SH-SY5Y (cell line): Measurements from ENCODE around the gene TSPOAP1.

ENCODE experiments used
- GATA2 ChIP-seq: IDR thresholded peaks from 2 replicates; pipeline ENCODE4 v1.6.1; 2011; ENCODE audit warnings: mild to moderate bottlenecking, low read depth, low read length
- GATA3 ChIP-seq: IDR thresholded peaks from 2 replicates; pipeline ENCODE4 v1.6.1; 2011; ENCODE audit warnings: low read depth, mild to moderate bottlenecking, low read length, moderate library complexity

DNA sequence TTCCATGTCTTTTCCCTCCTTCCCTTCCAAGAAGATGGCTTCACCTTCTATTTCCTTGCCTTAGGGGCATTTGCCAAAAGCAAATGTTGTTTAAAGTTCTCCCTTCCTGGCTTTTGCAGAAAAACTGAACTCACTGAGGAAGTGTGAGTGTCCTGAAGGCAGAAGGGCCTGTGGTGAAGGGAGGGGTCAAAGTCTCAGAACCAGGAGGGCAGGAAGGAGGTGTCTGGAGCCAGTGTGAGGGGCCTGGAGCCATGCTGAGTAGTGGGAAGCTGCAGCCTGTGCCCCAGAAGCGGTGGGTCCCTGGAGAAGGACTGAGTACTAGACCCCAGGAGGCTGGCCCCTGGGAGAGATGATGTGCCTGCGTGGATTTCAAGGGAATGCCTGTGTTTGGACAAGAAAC lies 47.2 kb upstream of the TSPOAP1 start:
- TF ChIP-seq GATA2 = no peak
- TF ChIP-seq GATA3 = no peak
